Epithelial cell of proximal tubule (primary cell): Measurements from ENCODE around the gene ARHGDIA. TPM values are rescaled to one million over a fixed set of nuclear protein-coding genes. Genes with fewer than 3 reads are reported as not detected.
"Not testable (repeated sequence)": the region's sequence is repeated elsewhere in the genome, so short reads cannot be mapped to it uniquely, and the experiment has no call there.

ENCODE experiments used
- DNase-seq: peaks from one replicate; pipeline ENCODE4 v3.0.0-alpha.2; 2011; ENCODE audit warnings: low read depth
- H3K4me3 ChIP-seq: 2 replicates; pipeline ENCODE4 v1.5.1; 2011; ENCODE audit warnings: low read depth, mild to moderate bottlenecking, low read length
- total RNA-seq: library from RNA; depleted of rRNA; stranded (reverse); fragments of >200 nt; gene quantifications from 2 replicates; pipeline ENCODE4 v1.2.3, GENCODE V29; 2015
- TF ChIP-seq, protein P1 (sequence below): conservative IDR thresholded peaks from 2 replicates; pipeline ENCODE4 v1.5.1; 2012; ENCODE audit warnings: low read depth, mild to moderate bottlenecking, low read length

Gene ARHGDIA
- 272 and 414 TPM in 2 replicates for total RNA-seq

DNA sequence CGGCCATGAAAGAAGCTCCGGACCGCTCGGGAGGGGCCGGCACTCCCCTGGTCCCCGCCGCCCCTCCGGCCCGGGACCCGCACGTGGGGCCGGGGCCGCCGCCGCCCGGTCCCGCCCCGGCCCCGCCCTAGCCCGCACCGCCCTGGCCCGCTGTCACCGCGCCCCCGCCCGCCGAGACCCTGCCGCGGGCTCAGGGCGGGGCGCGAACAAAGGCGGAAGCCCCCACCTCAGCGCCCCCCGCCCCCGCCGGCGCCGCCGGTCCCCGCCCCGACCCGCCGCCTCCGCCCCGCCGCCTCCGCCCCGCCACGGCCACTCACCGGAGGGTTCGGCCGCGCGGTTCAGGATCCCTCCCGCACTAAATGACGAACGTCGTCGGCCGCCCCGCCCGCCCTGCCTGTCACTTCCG, at the start of gene ARHGDIA:
Gene ARHGDIA, minus strand, starts transcription at position 357 of the 406 bp plus-strand sequence. CDS start 1,407 bp downstream, outside the sequence.
- H3K4me3 ChIP-seq, result peak within 1 kb of the TSS; percentile 85
- TF ChIP-seq, protein P1, sequence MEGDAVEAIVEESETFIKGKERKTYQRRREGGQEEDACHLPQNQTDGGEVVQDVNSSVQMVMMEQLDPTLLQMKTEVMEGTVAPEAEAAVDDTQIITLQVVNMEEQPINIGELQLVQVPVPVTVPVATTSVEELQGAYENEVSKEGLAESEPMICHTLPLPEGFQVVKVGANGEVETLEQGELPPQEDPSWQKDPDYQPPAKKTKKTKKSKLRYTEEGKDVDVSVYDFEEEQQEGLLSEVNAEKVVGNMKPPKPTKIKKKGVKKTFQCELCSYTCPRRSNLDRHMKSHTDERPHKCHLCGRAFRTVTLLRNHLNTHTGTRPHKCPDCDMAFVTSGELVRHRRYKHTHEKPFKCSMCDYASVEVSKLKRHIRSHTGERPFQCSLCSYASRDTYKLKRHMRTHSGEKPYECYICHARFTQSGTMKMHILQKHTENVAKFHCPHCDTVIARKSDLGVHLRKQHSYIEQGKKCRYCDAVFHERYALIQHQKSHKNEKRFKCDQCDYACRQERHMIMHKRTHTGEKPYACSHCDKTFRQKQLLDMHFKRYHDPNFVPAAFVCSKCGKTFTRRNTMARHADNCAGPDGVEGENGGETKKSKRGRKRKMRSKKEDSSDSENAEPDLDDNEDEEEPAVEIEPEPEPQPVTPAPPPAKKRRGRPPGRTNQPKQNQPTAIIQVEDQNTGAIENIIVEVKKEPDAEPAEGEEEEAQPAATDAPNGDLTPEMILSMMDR, result no peak
- DNase-seq, result no peak

GRCh38 chr17:81918832-81919545, 47.9 kb upstream of the ARHGDIA start:
- TF ChIP-seq, protein P1, result no peak
- DNase-seq, result no peak
- H3K4me3 ChIP-seq, result no peak overlapping the region

DNA sequence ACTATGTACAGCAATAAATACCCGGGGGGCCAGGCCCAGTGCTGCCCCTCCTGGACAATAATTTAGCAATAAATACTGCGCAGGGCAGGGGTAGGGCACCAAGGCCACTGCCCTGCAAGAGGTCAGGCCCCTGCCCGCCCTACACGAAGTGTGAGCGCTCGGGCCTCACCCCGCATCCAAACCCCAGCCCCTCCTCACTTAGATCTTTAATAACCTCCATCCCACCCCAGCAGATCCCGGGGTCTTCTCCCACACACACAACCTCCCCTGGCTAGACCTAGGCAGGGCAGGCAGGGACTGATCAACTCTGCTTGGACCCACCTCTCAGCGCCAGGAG, 47.2 kb upstream of the ARHGDIA start:
- not testable (repeated sequence) for DNase-seq
- peak overlapping the region; percentile 79 for H3K4me3 ChIP-seq

DNA sequence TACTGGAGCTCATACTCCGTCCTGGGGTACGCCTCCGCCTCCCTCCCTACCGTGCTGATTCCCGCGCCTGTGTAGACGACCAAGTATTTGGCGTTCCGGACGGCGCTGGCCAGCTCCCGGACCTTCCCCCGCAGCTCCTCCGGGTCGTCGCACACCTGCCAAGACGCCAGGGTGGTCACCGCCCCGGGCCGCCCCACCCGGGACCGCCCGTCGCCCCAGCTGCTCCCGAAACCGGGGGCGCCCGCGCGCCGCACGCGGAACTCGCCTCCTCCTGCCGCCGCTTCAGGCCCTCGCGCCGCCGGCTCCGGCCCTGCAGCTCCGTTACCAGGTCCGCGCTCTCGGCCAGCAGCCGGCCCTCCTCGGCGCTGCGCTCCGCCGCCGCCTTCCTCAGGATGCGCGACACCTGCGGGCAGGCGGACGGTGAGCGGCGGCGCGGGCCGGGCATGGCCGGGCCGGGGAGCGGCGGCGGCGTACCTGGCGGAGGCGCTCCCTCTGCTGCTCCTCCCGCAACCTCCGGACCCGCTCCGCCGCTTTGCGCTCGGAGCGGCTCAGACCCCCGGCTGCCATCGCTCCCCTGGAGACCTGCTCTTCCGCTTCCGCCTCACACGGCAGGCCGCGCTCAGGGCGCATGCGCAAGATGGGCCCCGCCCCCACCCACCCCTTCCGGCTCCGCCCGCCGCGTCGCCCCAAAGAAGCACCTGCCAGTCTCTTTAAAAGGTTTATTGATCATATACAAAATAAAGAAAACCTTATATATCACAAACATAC, 46.6 kb upstream of the ARHGDIA start, which contains the start of gene SIRT7:
Gene SIRT7, minus strand, starts transcription at position 612 of the 768 bp plus-strand sequence. Its CDS starts 45 bp downstream, at position 567.
- H3K4me3 ChIP-seq, result peak within 1 kb of the TSS; percentile 79
- TF ChIP-seq, protein P1, result no peak
- DNase-seq, result no peak

- DNase-seq, result peak; percentile 61
- TF ChIP-seq, protein P1, result no peak
- H3K4me3 ChIP-seq, result peak overlapping the region; percentile 79
These were observed 45.3 kb upstream of the ARHGDIA start for GRCh38 chr17:81916234-81917001.

- H3K4me3 ChIP-seq, result no peak overlapping the region
- TF ChIP-seq, protein P1, result no peak
- DNase-seq, result no peak
These were observed 44.2 kb upstream of the ARHGDIA start for GRCh38 chr17:81915331-81915730.
